Upper lobe of left lung (tissue), 4 donors: ENCODE data around the gene ANKFY1.

Experiments used
- CTCF ChIP-seq, 6 experiments: fragments of 450-650 bp in 4 of 6; fragments of 200-600 bp in 2 of 6; sonication (generic) in 2 of 6; IDR thresholded peaks; one replicate each; pipeline ENCODE4 v1.5.1; 2016 to 2019; ENCODE audit warnings: antibody characterized with exemption in 6 of 6
- POLR2A ChIP-seq, 4 donors: fragments of 450-650 bp; IDR thresholded peaks; one replicate each; pipeline ENCODE4 v1.5.1; 2016 to 2017; ENCODE audit warnings: antibody characterized with exemption in 4 of 4, mild to moderate bottlenecking in 2 of 4

GRCh38 chr17:4165301-4166010 is 98.3 kb downstream of the ANKFY1 start:
- TF ChIP-seq CTCF (IDR thresholded peaks at IDR 0.05) (no peak), POLR2A (IDR thresholded peaks at IDR 0.05) (no peak)
